Astrocyte of the cerebellum (primary cell): Measurements from ENCODE around the gene BACH2.
"Not testable (repeated sequence)": the region's sequence is repeated elsewhere in the genome, so short reads cannot be mapped to it uniquely, and the experiment has no call there.

Source experiments
- DNase-seq: peaks from one replicate; pipeline ENCODE4 v3.0.0-alpha.2; 2011; ENCODE audit warnings: low read depth
- H3K4me3 ChIP-seq: 2 replicates; pipeline ENCODE4 v1.5.1; 2011; ENCODE audit warnings: mild to moderate bottlenecking, low read depth, low read length, moderate library complexity
- CTCF ChIP-seq: IDR thresholded peaks from 2 replicates; pipeline ENCODE4 v1.5.1; 2012; ENCODE audit warnings: low read length, low read depth, moderate library complexity, mild to moderate bottlenecking; ENCODE audit errors: missing control alignments
- in situ Hi-C: cut with HindIII; loops from 2 replicates; pipeline ENCODE4 v1.10.0; 2017; ENCODE audit warnings: low sequenced_read_pairs

The BACH2 gene

GRCh38 chr6:90170601-90171000, 126.0 kb downstream of the BACH2 start:
- TF ChIP-seq CTCF = no peak
- no peak overlapping the region for H3K4me3 ChIP-seq
- in situ Hi-C loops = no loop called here
- DNase-seq = no peak

DNA sequence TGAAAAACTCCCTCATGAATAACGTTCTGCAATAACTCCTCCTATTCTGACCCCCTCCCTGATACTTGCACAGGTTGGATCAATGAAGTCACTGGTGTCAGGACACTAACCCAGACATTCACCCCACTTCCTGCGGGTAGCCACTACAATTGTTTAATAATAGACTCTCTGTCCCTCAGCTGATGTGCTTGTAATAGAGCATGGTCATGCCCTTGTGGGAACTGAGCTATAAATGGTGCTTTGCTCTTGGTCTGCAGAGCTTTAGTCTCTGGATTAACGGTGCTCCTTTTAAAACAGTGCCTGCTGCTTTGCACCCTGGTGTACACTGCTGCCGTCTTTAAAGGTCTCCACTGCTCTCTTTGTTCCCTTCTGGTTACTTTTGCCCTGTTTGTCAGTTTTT, 127.3 kb downstream of the BACH2 start:
- DNase-seq = no peak
- no peak for TF ChIP-seq CTCF
- in situ Hi-C loops = no loop called here
- H3K4me3 ChIP-seq = no peak overlapping the region

GRCh38 chr6:90168693-90169131, 127.9 kb downstream of the BACH2 start:
- TF ChIP-seq CTCF = no peak
- in situ Hi-C loops = no loop called here
- DNase-seq = peak; percentile 13

GRCh38 chr6:90167514-90168379, 128.9 kb downstream of the BACH2 start:
- in situ Hi-C loops = no loop called here
- DNase-seq = no peak
- H3K4me3 ChIP-seq = no peak overlapping the region
- no peak for TF ChIP-seq CTCF

More at GRCh38 chr6:90168693-90169131, 127.9 kb downstream of the BACH2 start:
- no peak overlapping the region for H3K4me3 ChIP-seq

GRCh38 chr6:90166155-90166924, 130.3 kb downstream of the BACH2 start:
- H3K4me3 ChIP-seq, in situ Hi-C loops, DNase-seq: not testable (repeated sequence)

DNA sequence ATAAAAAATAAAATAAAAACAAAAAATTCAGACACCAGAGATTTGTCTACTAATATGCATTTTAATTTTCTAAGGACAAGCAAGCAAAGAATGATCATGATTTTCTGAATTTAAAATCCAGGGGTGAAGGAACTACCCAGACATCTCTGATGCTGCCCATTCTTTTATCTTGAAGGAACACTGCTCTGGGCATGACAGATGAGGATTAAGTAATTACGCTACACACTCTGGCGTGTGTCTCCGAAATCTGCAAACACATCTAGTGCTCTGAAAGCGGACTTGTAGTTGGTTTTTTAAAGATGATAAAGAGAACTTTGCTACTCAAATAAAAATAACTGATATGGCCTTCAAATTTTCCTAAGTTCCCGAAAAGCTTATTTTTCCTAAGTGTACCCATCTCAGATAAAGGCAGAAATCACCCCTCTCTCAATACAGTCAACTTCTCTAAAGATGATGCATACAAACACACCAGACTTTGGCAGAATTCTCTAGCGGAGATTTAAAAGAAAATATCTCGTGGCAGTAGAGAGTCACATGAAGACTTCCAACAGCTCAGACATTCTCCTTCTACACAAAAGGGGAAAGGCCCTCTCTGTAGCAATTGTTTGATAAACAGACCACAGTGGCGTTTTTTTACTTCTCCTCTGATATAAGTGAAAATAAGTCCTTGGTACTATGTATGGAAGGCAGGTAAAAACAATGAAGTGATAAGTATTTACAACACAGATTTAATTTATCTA, 133.8 kb downstream of the BACH2 start:
- no peak for TF ChIP-seq CTCF
- in situ Hi-C loops = no loop called here
- no peak for DNase-seq
- H3K4me3 ChIP-seq = no peak overlapping the region

DNA sequence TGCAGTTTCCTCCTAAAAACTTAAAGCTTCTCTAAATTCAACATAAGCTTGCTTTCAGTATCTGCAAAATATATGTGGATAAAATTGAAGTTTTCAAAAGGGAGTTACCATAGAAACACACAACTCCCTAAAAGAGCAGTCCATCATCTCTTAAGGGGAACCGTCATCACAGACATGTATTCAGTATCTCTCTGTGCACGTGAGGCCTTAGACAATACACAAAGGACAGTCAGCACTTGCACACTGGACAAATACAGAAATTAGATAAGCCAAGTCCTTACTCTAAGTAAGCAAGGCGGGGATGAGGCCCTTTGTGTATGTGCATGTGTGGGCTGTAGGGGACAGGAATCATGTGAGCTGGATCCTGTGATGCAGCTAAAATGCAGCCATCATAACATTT, 136.6 kb downstream of the BACH2 start:
- TF ChIP-seq CTCF = no peak
- DNase-seq = no peak

More for the DNA sequence above, 136.6 kb downstream of the BACH2 start:
- in situ Hi-C loops = no loop called here
- no peak overlapping the region for H3K4me3 ChIP-seq
